ENCODE measurements around the gene AKAP8L. TPM values are rescaled to one million over a fixed set of nuclear protein-coding genes. Genes with fewer than 3 reads are reported as not detected.
A peak's percentile ranks its signal among the peaks of the same experiment; 100 is the strongest.
"Not testable (repeated sequence)": the region's sequence is repeated elsewhere in the genome, so short reads cannot be mapped to it uniquely, and the experiment has no call there.

The AKAP8L gene
- total RNA-seq, 4 donors from 2014 or later: 129 to 275 (median 247) TPM

DNA sequence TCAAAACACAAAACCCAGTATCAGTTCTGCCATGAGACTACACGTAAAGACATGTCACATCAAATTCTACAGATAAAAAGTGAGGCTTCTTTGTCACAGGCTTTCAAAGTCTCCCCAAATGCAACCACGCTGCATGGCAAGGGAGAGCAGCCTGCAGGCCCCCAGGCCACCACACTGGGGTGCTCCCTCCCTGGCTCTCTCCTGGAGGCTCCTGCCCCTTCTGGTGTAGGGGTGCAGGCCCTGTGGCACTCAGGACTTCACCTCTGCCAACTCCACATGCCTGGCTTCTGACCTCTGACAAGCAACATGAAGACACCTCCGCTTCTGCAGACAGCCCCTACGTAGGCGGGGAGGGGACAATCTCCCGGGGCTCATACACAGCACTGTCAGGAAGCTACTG is 53.5 kb downstream of the AKAP8L start:
- TF ChIP-seq, protein P1, sequence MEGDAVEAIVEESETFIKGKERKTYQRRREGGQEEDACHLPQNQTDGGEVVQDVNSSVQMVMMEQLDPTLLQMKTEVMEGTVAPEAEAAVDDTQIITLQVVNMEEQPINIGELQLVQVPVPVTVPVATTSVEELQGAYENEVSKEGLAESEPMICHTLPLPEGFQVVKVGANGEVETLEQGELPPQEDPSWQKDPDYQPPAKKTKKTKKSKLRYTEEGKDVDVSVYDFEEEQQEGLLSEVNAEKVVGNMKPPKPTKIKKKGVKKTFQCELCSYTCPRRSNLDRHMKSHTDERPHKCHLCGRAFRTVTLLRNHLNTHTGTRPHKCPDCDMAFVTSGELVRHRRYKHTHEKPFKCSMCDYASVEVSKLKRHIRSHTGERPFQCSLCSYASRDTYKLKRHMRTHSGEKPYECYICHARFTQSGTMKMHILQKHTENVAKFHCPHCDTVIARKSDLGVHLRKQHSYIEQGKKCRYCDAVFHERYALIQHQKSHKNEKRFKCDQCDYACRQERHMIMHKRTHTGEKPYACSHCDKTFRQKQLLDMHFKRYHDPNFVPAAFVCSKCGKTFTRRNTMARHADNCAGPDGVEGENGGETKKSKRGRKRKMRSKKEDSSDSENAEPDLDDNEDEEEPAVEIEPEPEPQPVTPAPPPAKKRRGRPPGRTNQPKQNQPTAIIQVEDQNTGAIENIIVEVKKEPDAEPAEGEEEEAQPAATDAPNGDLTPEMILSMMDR (IDR thresholded peaks at IDR 0.05): no peak
- H3K27me3 ChIP-seq: no peaks in the 10 kb centered on the region
- H3K4me3 ChIP-seq: no peak overlapping the region
- H3K4me1 ChIP-seq: peaks cover 0 to 2% (median 0%) of the 10 kb centered on the region in 4 donors
- H3K36me3 ChIP-seq: peaks cover 0 to 79% (median 0%) of the 10 kb centered on the region in 3 donors
- DNase-seq: no peak
- H3K27ac ChIP-seq: no peak overlapping the region
- no peaks in the 10 kb centered on the region for H3K9me3 ChIP-seq

DNA sequence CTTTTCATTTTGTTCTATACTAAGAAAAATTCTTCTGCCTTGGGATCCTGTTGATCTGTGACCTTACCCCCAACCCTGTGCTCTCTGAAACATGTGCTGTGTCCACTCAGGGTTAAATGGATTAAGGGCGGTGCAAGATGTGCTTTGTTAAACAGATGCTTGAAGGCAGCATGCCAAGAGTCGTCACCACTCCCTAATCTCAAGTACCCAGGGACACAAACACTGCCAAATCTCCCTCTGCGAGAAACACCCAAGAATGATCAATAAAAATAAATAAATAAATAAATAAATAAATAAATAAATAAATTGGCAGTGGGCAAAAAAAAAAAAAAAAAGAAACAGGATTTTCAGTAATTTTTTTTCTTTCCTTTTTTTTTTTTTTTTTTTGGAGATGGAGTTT is 55.0 kb downstream of the AKAP8L start:
- not testable (repeated sequence) for H3K27ac ChIP-seq, H3K4me1 ChIP-seq, H3K27me3 ChIP-seq, DNase-seq, H3K4me3 ChIP-seq, H3K9me3 ChIP-seq
- peaks cover 0 to 79% (median 0%) of the 10 kb centered on the region in 3 donors for H3K36me3 ChIP-seq

- not testable (repeated sequence) for H3K4me3 ChIP-seq, H3K27me3 ChIP-seq, DNase-seq, H3K4me1 ChIP-seq, H3K27ac ChIP-seq, H3K9me3 ChIP-seq
- H3K36me3 ChIP-seq: peaks cover 0 to 79% (median 0%) of the 10 kb centered on the region in 3 donors
These were observed 55.7 kb downstream of the AKAP8L start for GRCh38 chr19:15363048-15363447.

DNA sequence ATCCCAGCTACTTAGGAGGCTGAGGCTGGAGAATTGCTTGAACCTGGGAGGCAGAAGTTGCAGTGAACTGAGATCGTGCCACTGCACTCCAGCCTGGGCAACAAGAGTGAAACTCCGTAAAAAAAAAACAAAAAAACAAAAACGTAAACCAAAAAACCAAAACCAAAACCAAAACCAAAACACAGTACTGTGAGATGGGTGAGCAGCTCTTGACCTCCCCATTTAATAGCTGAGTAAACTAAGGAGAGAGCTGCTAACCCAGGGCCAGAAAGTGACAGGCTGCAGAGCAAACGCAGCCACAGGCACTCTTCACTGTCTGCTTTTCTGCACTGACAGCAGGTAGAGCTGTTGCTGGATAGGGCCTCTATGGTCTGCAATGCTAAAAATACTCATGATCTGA is 58.8 kb downstream of the AKAP8L start:
- H3K27ac ChIP-seq: peak overlapping the region in 1 of 4 donors; percentile 6
- peaks cover 0 to 77% (median 0%) of the 10 kb centered on the region in 3 donors for H3K36me3 ChIP-seq
- H3K27me3 ChIP-seq, H3K4me3 ChIP-seq, H3K4me1 ChIP-seq, H3K9me3 ChIP-seq, DNase-seq: not testable (repeated sequence)

- Histone ChIP-seq H3K36me3 (peaks cover 0 to 84% (median 0%) of the 10 kb centered on the region in 3 donors), H3K9me3 (no peaks in the 10 kb centered on the region), H3K4me3 (no peak overlapping the region), H3K27me3 (no peaks in the 10 kb centered on the region), H3K27ac (no peak overlapping the region), H3K4me1 (peaks cover 0 to 4% (median 0%) of the 10 kb centered on the region in 4 donors)
- TF ChIP-seq POLR2A (IDR thresholded peaks at IDR 0.05): no peak
- TF ChIP-seq, protein P1 (IDR thresholded peaks at IDR 0.05): no peak
- DNase-seq: no peak
These were observed 59.9 kb downstream of the AKAP8L start for GRCh38 chr19:15358918-15359317.

DNA sequence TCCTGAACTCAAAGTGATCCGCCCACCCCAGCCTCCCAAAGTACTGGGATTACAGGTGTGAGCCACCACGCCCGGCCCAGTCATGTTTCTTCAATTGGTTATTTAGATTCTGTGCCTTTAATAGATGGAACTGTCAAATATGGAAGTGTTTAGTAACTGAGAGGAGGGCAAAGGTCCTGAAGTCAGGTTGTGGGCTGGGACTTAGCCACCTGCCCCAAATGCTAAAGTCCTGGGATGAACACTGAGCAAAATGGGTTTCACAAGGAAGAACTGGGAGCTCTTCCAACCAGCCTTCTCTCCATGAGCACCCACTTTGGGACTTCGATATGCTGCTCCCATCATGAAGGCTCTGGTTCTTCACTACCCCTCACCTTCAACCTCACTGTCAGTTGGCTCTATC is 60.9 kb downstream of the AKAP8L start:
- Histone ChIP-seq H3K4me1 (peaks cover 0 to 4% (median 0%) of the 10 kb centered on the region in 4 donors), H3K27ac (no peak overlapping the region), H3K4me3 (no peak overlapping the region), H3K9me3 (no peaks in the 10 kb centered on the region), H3K36me3 (peaks cover 0 to 90% (median 0%) of the 10 kb centered on the region in 3 donors), H3K27me3 (no peaks in the 10 kb centered on the region)
- no peak for DNase-seq
- TF ChIP-seq POLR2A (IDR thresholded peaks at IDR 0.05): no peak
- TF ChIP-seq, protein P1 (IDR thresholded peaks at IDR 0.05): no peak

DNA sequence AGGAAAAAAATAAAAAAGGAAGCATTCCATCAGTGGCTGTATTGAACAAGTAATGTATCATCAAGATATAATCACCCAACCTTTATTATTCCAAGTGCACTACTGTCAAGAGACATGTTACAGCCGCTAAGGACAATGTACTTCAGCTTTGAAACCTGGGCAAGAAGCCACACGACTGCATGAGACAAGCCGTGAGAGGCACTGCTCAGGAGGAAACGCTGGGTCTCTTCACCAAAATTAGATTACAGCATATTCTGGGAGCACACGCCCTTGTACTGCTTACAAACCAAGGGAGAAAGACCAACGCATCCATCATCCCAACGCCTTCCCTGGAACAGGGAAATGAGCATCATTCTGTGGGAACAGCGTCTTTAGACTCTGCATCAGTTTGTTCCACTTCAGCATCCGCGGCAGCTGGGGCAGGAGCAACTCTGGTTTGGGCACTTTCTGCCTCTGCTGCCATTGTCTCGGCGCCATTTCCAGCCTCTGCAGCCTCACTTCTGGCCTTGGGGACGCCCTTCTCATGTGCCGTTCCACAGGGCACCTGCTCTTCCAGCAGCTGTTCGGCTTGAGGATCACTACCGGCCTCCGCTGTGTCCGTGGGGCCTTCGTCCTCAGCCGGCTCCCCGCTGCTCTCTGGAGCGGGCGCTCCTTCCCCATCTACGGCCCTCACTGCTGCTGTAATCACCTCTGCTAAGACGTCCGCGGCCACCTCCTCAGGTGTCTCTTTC is 64.1 kb downstream of the AKAP8L start:
- no peak for TF ChIP-seq POLR2A (IDR thresholded peaks at IDR 0.05)
- TF ChIP-seq, protein P1 (IDR thresholded peaks at IDR 0.05): no peak
- H3K36me3 ChIP-seq: peaks cover 0 to 63% (median 0%) of the 10 kb centered on the region in 3 donors
- no peak for DNase-seq
- H3K27me3 ChIP-seq: no peaks in the 10 kb centered on the region
- H3K4me3 ChIP-seq: no peak overlapping the region
- no peaks in the 10 kb centered on the region for H3K9me3 ChIP-seq
- no peaks in the 10 kb centered on the region for H3K4me1 ChIP-seq
- H3K27ac ChIP-seq: no peak overlapping the region

Data from Peyer's patch (tissue), 4 donors.